Activated naive CD4-positive, alpha-beta T cell treated with anti-CD3 and anti-CD28 coated beads, Interleukin-2, amount 50 U/mL, for 24 hours (primary cell): Measurements from ENCODE around the gene IRS2.
"Not testable (repeated sequence)": the region's sequence is repeated elsewhere in the genome, so short reads cannot be mapped to it uniquely, and the experiment has no call there.

ENCODE experiments used
- H3K27ac Mint-ChIP-seq: one replicate; pipeline ENCODE4 v1.8.0; 2021; ENCODE audit warnings: mild to moderate bottlenecking, mixed read lengths
- H3K27me3 Mint-ChIP-seq: one replicate; pipeline ENCODE4 v1.8.0; 2021; ENCODE audit warnings: mixed read lengths
- H3K36me3 Mint-ChIP-seq: one replicate; pipeline ENCODE4 v1.8.0; 2021; ENCODE audit warnings: mixed read lengths
- H3K4me1 Mint-ChIP-seq: one replicate; pipeline ENCODE4 v1.8.0; 2021; ENCODE audit warnings: mixed read lengths
- H3K4me3 Mint-ChIP-seq: one replicate; pipeline ENCODE4 v1.8.0; 2021; ENCODE audit warnings: mild to moderate bottlenecking, mixed read lengths
- H3K9me3 Mint-ChIP-seq: one replicate; pipeline ENCODE4 v1.8.0; 2021; ENCODE audit warnings: mixed read lengths

Gene IRS2

DNA sequence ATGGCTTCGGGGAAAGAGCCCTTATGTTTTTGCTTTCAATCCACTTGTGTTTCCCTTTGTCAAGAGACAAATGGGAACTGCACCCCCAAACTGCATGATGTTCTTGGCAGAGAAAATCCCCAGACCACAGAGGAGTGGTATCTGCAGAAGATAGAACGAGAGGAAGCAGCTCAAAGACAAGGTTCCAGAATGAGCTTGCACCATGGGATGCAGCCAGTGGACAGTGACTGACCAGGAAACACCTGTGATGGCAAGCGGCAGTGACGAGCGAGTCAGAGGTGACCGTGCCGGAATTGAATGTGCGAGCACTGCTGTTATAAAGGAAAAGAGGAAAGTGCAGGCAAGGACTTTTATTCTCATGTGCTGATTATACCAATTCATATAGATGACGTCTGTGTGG is 46.3 kb downstream of the IRS2 start:
- no peak overlapping the region for H3K27ac Mint-ChIP-seq
- H3K4me3 Mint-ChIP-seq = no peak overlapping the region
- no peaks in the 10 kb centered on the region for H3K36me3 Mint-ChIP-seq
- H3K9me3 Mint-ChIP-seq = no peaks in the 10 kb centered on the region
- peaks cover 16% of the 10 kb centered on the region for H3K4me1 Mint-ChIP-seq
- H3K27me3 Mint-ChIP-seq = no peaks in the 10 kb centered on the region

GRCh38 chr13:109738298-109738746 is 48.1 kb downstream of the IRS2 start:
- Mint-ChIP-seq H3K9me3 (no peaks in the 10 kb centered on the region), H3K4me1 (peaks cover 4% of the 10 kb centered on the region), H3K36me3 (peaks cover 1% of the 10 kb centered on the region), H3K27ac (no peak overlapping the region), H3K4me3 (no peak overlapping the region), H3K27me3 (no peaks in the 10 kb centered on the region)

GRCh38 chr13:109737606-109738005 is 48.8 kb downstream of the IRS2 start:
- peaks cover 1% of the 10 kb centered on the region for H3K36me3 Mint-ChIP-seq
- no peaks in the 10 kb centered on the region for H3K27me3 Mint-ChIP-seq
- H3K27ac Mint-ChIP-seq = peak overlapping the region; percentile 0
- H3K4me3 Mint-ChIP-seq = no peak overlapping the region
- H3K4me1 Mint-ChIP-seq = no peaks in the 10 kb centered on the region
- no peaks in the 10 kb centered on the region for H3K9me3 Mint-ChIP-seq

- no peak overlapping the region for H3K27ac Mint-ChIP-seq
- no peaks in the 10 kb centered on the region for H3K9me3 Mint-ChIP-seq
- peaks cover 1% of the 10 kb centered on the region for H3K36me3 Mint-ChIP-seq
- H3K4me1 Mint-ChIP-seq = peaks cover 2% of the 10 kb centered on the region
- H3K4me3 Mint-ChIP-seq = no peak overlapping the region
- H3K27me3 Mint-ChIP-seq = no peaks in the 10 kb centered on the region
Measured at GRCh38 chr13:109737046-109737573, 49.3 kb downstream of the IRS2 start.

- no peak overlapping the region for H3K4me3 Mint-ChIP-seq
- peaks cover 7% of the 10 kb centered on the region for H3K4me1 Mint-ChIP-seq
Measured at GRCh38 chr13:109735436-109735966, 50.9 kb downstream of the IRS2 start.

GRCh38 chr13:109734002-109734785 is 52.2 kb downstream of the IRS2 start:
- Mint-ChIP-seq H3K27me3 (no peaks in the 10 kb centered on the region), H3K27ac (no peak overlapping the region), H3K36me3 (peaks cover 1% of the 10 kb centered on the region), H3K4me3 (no peak overlapping the region), H3K9me3 (no peaks in the 10 kb centered on the region), H3K4me1 (peaks cover 13% of the 10 kb centered on the region)

More at GRCh38 chr13:109735436-109735966, 50.9 kb downstream of the IRS2 start:
- peaks cover 1% of the 10 kb centered on the region for H3K36me3 Mint-ChIP-seq
- no peaks in the 10 kb centered on the region for H3K27me3 Mint-ChIP-seq
- H3K27ac Mint-ChIP-seq = no peak overlapping the region
- H3K9me3 Mint-ChIP-seq = no peaks in the 10 kb centered on the region

DNA sequence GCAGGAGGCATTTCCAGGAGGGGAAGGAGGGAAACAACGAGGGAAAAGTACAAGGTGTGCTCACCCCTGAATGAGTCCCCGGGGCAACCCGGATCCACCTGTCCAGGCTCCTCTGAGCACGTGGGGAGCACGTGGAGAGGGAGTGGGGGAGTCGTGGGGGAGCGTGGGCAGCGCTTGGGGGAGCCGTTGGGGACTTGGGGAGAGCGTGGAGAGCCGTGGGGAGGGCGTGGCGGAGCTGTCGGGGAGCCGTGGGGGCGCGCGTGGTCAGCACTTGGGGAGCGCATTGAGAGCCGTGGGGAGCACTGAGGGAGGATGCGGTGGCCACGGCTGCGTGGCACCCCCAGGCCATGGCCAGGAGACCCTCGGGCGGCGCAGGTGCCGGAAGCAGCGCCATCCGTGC is 52.8 kb downstream of the IRS2 start:
- Mint-ChIP-seq H3K4me3 (no peak overlapping the region), H3K27ac (no peak overlapping the region), H3K9me3 (no peaks in the 10 kb centered on the region), H3K36me3 (peaks cover 1% of the 10 kb centered on the region), H3K27me3 (no peaks in the 10 kb centered on the region), H3K4me1 (peaks cover 13% of the 10 kb centered on the region)

- H3K27ac Mint-ChIP-seq, H3K27me3 Mint-ChIP-seq, H3K9me3 Mint-ChIP-seq, H3K36me3 Mint-ChIP-seq, H3K4me3 Mint-ChIP-seq: not testable (repeated sequence)
- H3K4me1 Mint-ChIP-seq = peaks cover 13% of the 10 kb centered on the region
Measured at GRCh38 chr13:109732470-109733170, 53.8 kb downstream of the IRS2 start.

DNA sequence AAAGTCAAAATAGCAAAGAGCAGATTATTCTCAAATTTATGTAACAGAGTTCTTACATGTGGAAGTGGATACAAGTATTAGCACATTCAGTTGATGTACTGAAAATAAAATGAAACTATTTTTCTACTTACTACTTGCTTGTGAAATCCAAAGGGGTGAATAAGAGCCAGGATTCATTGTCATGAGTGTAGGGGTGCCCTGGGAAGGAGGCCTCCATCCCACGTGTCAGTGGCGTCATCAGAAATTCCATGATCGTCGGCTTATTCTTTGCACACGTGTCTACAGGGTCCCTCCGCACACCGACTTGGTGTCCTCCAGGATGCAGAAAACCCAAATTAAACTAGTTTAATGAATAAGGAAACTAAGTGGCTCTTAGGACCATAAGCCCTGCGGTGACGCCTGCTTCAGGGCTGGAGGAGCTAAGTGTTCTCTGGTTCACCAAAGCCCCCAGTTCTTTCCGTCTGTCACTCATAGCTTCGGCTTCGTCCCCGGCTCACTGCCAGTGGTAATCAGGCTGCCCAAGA is 55.5 kb downstream of the IRS2 start:
- no peaks in the 10 kb centered on the region for H3K9me3 Mint-ChIP-seq
- H3K27ac Mint-ChIP-seq = no peak overlapping the region
- H3K4me3 Mint-ChIP-seq = no peak overlapping the region
- H3K4me1 Mint-ChIP-seq = peaks cover 13% of the 10 kb centered on the region
- no peaks in the 10 kb centered on the region for H3K27me3 Mint-ChIP-seq
- H3K36me3 Mint-ChIP-seq = peaks cover 1% of the 10 kb centered on the region

- H3K27ac Mint-ChIP-seq = no peak overlapping the region
- no peaks in the 10 kb centered on the region for H3K27me3 Mint-ChIP-seq
- peaks cover 13% of the 10 kb centered on the region for H3K4me1 Mint-ChIP-seq
- H3K9me3 Mint-ChIP-seq = no peaks in the 10 kb centered on the region
- H3K4me3 Mint-ChIP-seq = no peak overlapping the region
- no peaks in the 10 kb centered on the region for H3K36me3 Mint-ChIP-seq
Measured at GRCh38 chr13:109728791-109729731, 57.3 kb downstream of the IRS2 start.

- no peak overlapping the region for H3K4me3 Mint-ChIP-seq
- no peaks in the 10 kb centered on the region for H3K27me3 Mint-ChIP-seq
- H3K36me3 Mint-ChIP-seq = no peaks in the 10 kb centered on the region
- peaks cover 13% of the 10 kb centered on the region for H3K4me1 Mint-ChIP-seq
- H3K27ac Mint-ChIP-seq = peak overlapping the region; percentile 70
- no peaks in the 10 kb centered on the region for H3K9me3 Mint-ChIP-seq
Measured at GRCh38 chr13:109728061-109728460, 58.3 kb downstream of the IRS2 start.

- no peaks in the 10 kb centered on the region for H3K9me3 Mint-ChIP-seq
- H3K4me1 Mint-ChIP-seq = peaks cover 12% of the 10 kb centered on the region
- no peak overlapping the region for H3K4me3 Mint-ChIP-seq
- H3K27me3 Mint-ChIP-seq = no peaks in the 10 kb centered on the region
- H3K27ac Mint-ChIP-seq = no peak overlapping the region
- no peaks in the 10 kb centered on the region for H3K36me3 Mint-ChIP-seq
Measured at GRCh38 chr13:109727251-109727650, 59.1 kb downstream of the IRS2 start.

DNA sequence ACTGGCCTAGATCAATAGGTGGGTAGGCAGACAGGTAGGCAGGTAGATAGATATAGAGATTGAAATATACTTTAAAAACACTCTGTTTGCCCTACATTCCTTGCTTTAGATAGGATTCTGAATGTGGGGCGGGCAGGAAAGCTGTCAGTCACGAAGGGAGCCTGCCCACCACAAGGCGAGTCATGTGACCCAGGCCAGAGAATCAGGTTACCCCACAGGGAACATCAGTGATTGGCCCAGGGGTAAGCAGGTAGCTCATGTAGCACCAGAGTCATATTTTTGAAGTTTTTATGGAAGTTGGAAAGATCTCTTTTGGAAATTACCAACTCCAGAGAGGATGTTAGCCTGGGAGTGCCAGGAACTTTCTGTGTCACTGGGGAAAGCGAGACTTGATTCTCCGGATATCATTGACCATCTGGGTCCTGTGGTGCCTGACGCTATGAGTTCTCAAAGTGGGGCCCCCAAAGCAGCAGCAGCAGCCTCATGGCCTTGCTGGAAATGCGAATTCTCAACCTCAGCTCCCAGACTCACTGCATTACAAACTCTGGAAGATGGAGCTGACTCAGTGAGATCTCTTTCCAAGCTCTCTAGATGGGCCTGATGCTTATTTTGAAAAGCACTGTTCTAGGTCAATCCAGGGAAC is 60.3 kb downstream of the IRS2 start:
- H3K36me3 Mint-ChIP-seq = no peaks in the 10 kb centered on the region
- no peak overlapping the region for H3K4me3 Mint-ChIP-seq
- peaks cover 6% of the 10 kb centered on the region for H3K4me1 Mint-ChIP-seq
- no peaks in the 10 kb centered on the region for H3K9me3 Mint-ChIP-seq
- no peaks in the 10 kb centered on the region for H3K27me3 Mint-ChIP-seq
- no peak overlapping the region for H3K27ac Mint-ChIP-seq

- Mint-ChIP-seq H3K4me1 (peaks cover 6% of the 10 kb centered on the region), H3K36me3 (no peaks in the 10 kb centered on the region), H3K4me3 (no peak overlapping the region), H3K27ac (no peak overlapping the region), H3K27me3 (peaks cover under 1% of the 10 kb centered on the region), H3K9me3 (no peaks in the 10 kb centered on the region)
Measured at GRCh38 chr13:109725297-109725696, 61.1 kb downstream of the IRS2 start.
